B cell (primary cell): ENCODE data around the gene TMEM147. TPM values are rescaled to one million over a fixed set of nuclear protein-coding genes. Genes with fewer than 3 reads are reported as not detected.
A peak's percentile ranks its signal among the peaks of the same experiment; 100 is the strongest.

Source experiments
- ATAC-seq: fragments of 200-7000 bp; cut with Tn5 transposase; one replicate; pipeline ENCODE4 v1.10.0; 2021; ENCODE audit warnings: low read depth, mild to moderate bottlenecking, moderate number of reproducible peaks, moderate library complexity
- CTCF ChIA-PET: fragments of 350-600 bp; sonication (Branson Sonifier 250); formaldehyde crosslinking; loops from one replicate; lab custom pipeline; 2021; ENCODE audit warnings: antibody characterized with exemption, inconsistent platforms; lab: Charles Lee
- POLR2A ChIA-PET: fragments of 350-600 bp; sonication (Branson Sonifier 250); formaldehyde crosslinking; loops from one replicate; lab custom pipeline; 2021; ENCODE audit warnings: antibody characterized with exemption; lab: Charles Lee
- DNase-seq: peaks from one replicate; pipeline ENCODE4 v3.0.0; 2013
- H2AFZ ChIP-seq: 2 replicates; pipeline ENCODE4 v1.6.1; 2012; ENCODE audit warnings: mild to moderate bottlenecking, low read depth, low read length; ENCODE audit not compliant: insufficient read depth, poor library complexity, severe bottlenecking
- H3K27ac ChIP-seq, 2 donors: 1 replicate in 1 of 2; 2 replicates in 1 of 2; pipeline ENCODE4 v1.5.1; 2012 to 2013; ENCODE audit warnings: low read length in 2 of 2, mild to moderate bottlenecking in 2 of 2, moderate library complexity in 1 of 2
- H3K27me3 ChIP-seq, 4 experiments: fragments of 200-600 bp in 1 of 4; sonication (generic) in 1 of 4; replicated peaks in 1 of 4; 1 replicate in 2 of 4; 2 replicates in 2 of 4; pipeline versions ENCODE4 v1.6.1 to v1.7.0; 2013 to 2016; ENCODE audit warnings: low read length in 3 of 4, mild to moderate bottlenecking in 2 of 4, mixed read lengths in 1 of 4, moderate library complexity in 1 of 4; ENCODE audit not compliant: insufficient read depth in 4 of 4, control insufficient read depth in 3 of 4; ENCODE audit errors: control extremely low read depth in 1 of 4
- H3K36me3 ChIP-seq, 2 experiments: replicated peaks in 1 of 2; 1 replicate in 1 of 2; 2 replicates in 1 of 2; pipeline versions ENCODE4 v1.6.1 to v1.7.1; 2013; ENCODE audit warnings: low read length in 1 of 2; ENCODE audit not compliant: insufficient read depth in 2 of 2, control insufficient read depth in 1 of 2; ENCODE audit errors: control extremely low read depth in 1 of 2, extremely low read depth in 1 of 2
- H3K4me1 ChIP-seq, 2 donors: fragments of 200-600 bp in 1 of 2; sonication (generic) in 1 of 2; 1 replicate in 1 of 2; 2 replicates in 1 of 2; pipeline versions ENCODE4 v1.5.1 to v1.6.1; 2013 to 2017; ENCODE audit warnings: low read length in 2 of 2; ENCODE audit not compliant: control insufficient read depth in 2 of 2, insufficient read depth in 2 of 2
- H3K4me2 ChIP-seq: replicated peaks from 2 replicates; pipeline ENCODE3; 2012; ENCODE audit warnings: mild to moderate bottlenecking, low read depth, low read length; ENCODE audit not compliant: poor library complexity, severe bottlenecking
- H3K4me3 ChIP-seq, 5 experiments: fragments of 200-600 bp in 1 of 5; sonication (generic) in 1 of 5; 1 replicate in 3 of 5; 2 replicates in 2 of 5; pipeline versions ENCODE4 v1.5.1 to v1.7.0; 2011 to 2016; ENCODE audit warnings: low read length in 4 of 5, mild to moderate bottlenecking in 4 of 5, low read depth in 2 of 5, control low read depth in 1 of 5, moderate library complexity in 1 of 5; ENCODE audit not compliant: insufficient read depth in 1 of 5; ENCODE audit errors: control extremely low read depth in 1 of 5, extremely low read depth in 1 of 5
- H3K79me2 ChIP-seq: fragments of 200-600 bp; sonication (generic); one replicate; pipeline ENCODE4 v1.6.0; 2016; ENCODE audit warnings: low read length; ENCODE audit not compliant: control insufficient read depth, insufficient read depth
- H3K9ac ChIP-seq: fragments of 200-600 bp; sonication (generic); 2 replicates; pipeline ENCODE4 v1.6.1; 2017; ENCODE audit warnings: mild to moderate bottlenecking, low read length, moderate library complexity
- H3K9me3 ChIP-seq, 3 donors: one replicate each; pipeline versions ENCODE4 v1.6.1 to v1.7.1; 2013; ENCODE audit warnings: low read length in 2 of 3; ENCODE audit not compliant: control insufficient read depth in 2 of 3, insufficient read depth in 1 of 3; ENCODE audit errors: control extremely low read depth in 1 of 3
- H4K20me1 ChIP-seq: 2 replicates; pipeline ENCODE4 v1.6.0; 2012; ENCODE audit warnings: mild to moderate bottlenecking, low read length; ENCODE audit not compliant: insufficient read depth, control insufficient read depth, poor library complexity, severe bottlenecking
- H3K27ac Mint-ChIP-seq: one replicate; pipeline ENCODE4 v1.8.0; 2021; ENCODE audit warnings: mixed read lengths
- H3K27me3 Mint-ChIP-seq: one replicate; pipeline ENCODE4 v1.8.0; 2021; ENCODE audit warnings: mixed read lengths
- H3K4me1 Mint-ChIP-seq: one replicate; pipeline ENCODE4 v1.8.0; 2021; ENCODE audit warnings: mixed read lengths
- H3K4me3 Mint-ChIP-seq: one replicate; pipeline ENCODE4 v1.8.0; 2021; ENCODE audit warnings: mixed read lengths
- H3K9me3 Mint-ChIP-seq: one replicate; pipeline ENCODE4 v1.8.0; 2022; ENCODE audit warnings: mixed read lengths; ENCODE audit not compliant: insufficient read depth
- CTCF ChIP-seq: fragments of 200-600 bp; IDR thresholded peaks from one replicate; pipeline ENCODE4 v1.8.0; 2022; ENCODE audit warnings: antibody characterized with exemption, mild to moderate bottlenecking
- EZH2 ChIP-seq: IDR thresholded peaks from 2 replicates; pipeline ENCODE4 v1.6.1; 2012; ENCODE audit warnings: borderline replicate concordance, low read depth, mild to moderate bottlenecking, moderate library complexity, low read length; ENCODE audit not compliant: insufficient read depth, poor library complexity, severe bottlenecking
- WGBS: methylation state at CpG from one replicate; pipeline ENCODE4 v1.1.5; 2013; ENCODE audit warnings: missing lambda C conversion rate; ENCODE audit not compliant: insufficient coverage; 5-methylcytosine and 5-hydroxymethylcytosine counted together
- intact Hi-C: fragments of 100-400 bp; cut with micrococcal nuclease; formaldehyde crosslinking; loops from one replicate; pipeline ENCODE4 v1.10.0; 2022
- polyA plus RNA-seq: library from polyadenylated mRNA; depleted of rRNA; stranded (reverse); fragments of >200 nt; gene quantifications from 2 replicates; pipeline ENCODE4 v1.2.3, GENCODE V29; 2012
- total RNA-seq, 2 donors: library from RNA; stranded (reverse); fragments of 120-200 nt in 1 of 2; gene quantifications; 1 replicate in 1 of 2; 2 replicates in 1 of 2; pipeline versions ENCODE4 v1.2.3 to v1.2.4, GENCODE V29; 2013 to 2022

The TMEM147 gene
- total and polyA plus RNA-seq, 2 donors (not counting 1 experiment from before 2014, with no cell fraction given), result 39.8 to 68.9 TPM

- H3K4me3 ChIP-seq, result no peak overlapping the region
- H3K27me3 ChIP-seq, result peaks cover 0 to 51% (median 10%) of the 10 kb centered on the region in 4 experiments
- H3K27me3 Mint-ChIP-seq, result peaks cover 47% of the 10 kb centered on the region
- H3K36me3 ChIP-seq, result no peaks in the 10 kb centered on the region
- POLR2A ChIA-PET, result no interaction called here
- H3K4me1 ChIP-seq, result peaks cover 23 to 24% of the 10 kb centered on the region in 2 donors
- no peaks in the 10 kb centered on the region for H4K20me1 ChIP-seq
- no peak overlapping the region for H3K9ac ChIP-seq
- 94% methylated on average over 23 of the region's 23 CpGs for WGBS
- no peaks in the 10 kb centered on the region for H3K9me3 Mint-ChIP-seq
- peaks cover 27% of the 10 kb centered on the region for H3K4me1 Mint-ChIP-seq
- peak overlapping the region; percentile 56 for H3K27ac Mint-ChIP-seq
- no peak for TF ChIP-seq CTCF
- no peak for TF ChIP-seq EZH2
- peaks cover 0 to 14% (median 0%) of the 10 kb centered on the region in 3 donors for H3K9me3 ChIP-seq
- no peak for ATAC-seq
- H3K4me3 Mint-ChIP-seq, result peak overlapping the region; percentile 24
- H3K4me2 ChIP-seq, result no peak overlapping the region
- H2AFZ ChIP-seq, result no peak overlapping the region
- no peak for DNase-seq
- CTCF ChIA-PET, result interaction anchor here (1.0 to 1.7 kb wide), 2 partner anchors 11 to 49 kb away, joined by 3 to 8 read pairs; no protein-coding TSS in a partner anchor
- H3K79me2 ChIP-seq, result no peaks in the 10 kb centered on the region
- intact Hi-C loops, result no loop called here
- no peak overlapping the region for H3K27ac ChIP-seq
These were observed 14.4 kb downstream of the TMEM147 start for GRCh38 chr19:35559781-35560180.

- peaks cover 27% of the 10 kb centered on the region for H3K4me1 Mint-ChIP-seq
- no peak overlapping the region for H3K4me3 Mint-ChIP-seq
These were observed 14.8 kb downstream of the TMEM147 start for GRCh38 chr19:35560271-35560670.

More at GRCh38 chr19:35560271-35560670, 14.8 kb downstream of the TMEM147 start:
- TF ChIP-seq EZH2 (no peak), CTCF (no peak)
- no peak for DNase-seq
- H3K4me2 ChIP-seq, result no peak overlapping the region
- peaks cover 23 to 24% of the 10 kb centered on the region in 2 donors for H3K4me1 ChIP-seq
- peaks cover 0 to 51% (median 10%) of the 10 kb centered on the region in 4 experiments for H3K27me3 ChIP-seq
- H3K36me3 ChIP-seq, result no peaks in the 10 kb centered on the region
- ChIA-PET POLR2A (no interaction called here), CTCF (no interaction called here)
- H3K9me3 Mint-ChIP-seq, result no peaks in the 10 kb centered on the region
- H3K9me3 ChIP-seq, result peaks cover 0 to 14% (median 0%) of the 10 kb centered on the region in 3 donors
- no peak overlapping the region for H2AFZ ChIP-seq
- no peaks in the 10 kb centered on the region for H3K79me2 ChIP-seq
- intact Hi-C loops, result no loop called here
- no peak overlapping the region for H3K27ac Mint-ChIP-seq
- WGBS, result 94% methylated on average over 14 of the region's 18 CpGs
- H3K4me3 ChIP-seq, result no peak overlapping the region
- H3K27me3 Mint-ChIP-seq, result peaks cover 47% of the 10 kb centered on the region
- H3K27ac ChIP-seq, result no peak overlapping the region
- no peak overlapping the region for H3K9ac ChIP-seq
- H4K20me1 ChIP-seq, result no peaks in the 10 kb centered on the region
- no peak for ATAC-seq
